H1 (cell line): ENCODE results near the gene CEP104. TPM values are rescaled to one million over a fixed set of nuclear protein-coding genes. Genes with fewer than 3 reads are reported as not detected.

Source experiments
- CTCF ChIA-PET: fragments of 300-600 bp; sonication (Branson Sonifier 250); formaldehyde crosslinking; loops from one replicate; lab custom pipeline; 2021; ENCODE audit not compliant: partially characterized antibody; lab: Charles Lee
- POLR2A ChIA-PET: fragments of 300-600 bp; sonication (Branson Sonifier 250); formaldehyde crosslinking; loops from one replicate; lab custom pipeline; 2021; ENCODE audit warnings: inconsistent platforms; ENCODE audit not compliant: partially characterized antibody; lab: Charles Lee
- DNase-seq, 2 experiments: peaks; one replicate each; pipeline versions ENCODE4 v3.0.0 to v3.0.0-alpha.2; 2010 to 2022; ENCODE audit warnings: low spot score in 2 of 2, low read depth in 1 of 2, mixed read lengths in 1 of 2
- FAIRE-seq: peaks from 2 replicates; lab custom pipeline; 2011; peaks lifted over from hg19 to GRCh38; lab: Jason Lieb, UNC
- H2AFZ ChIP-seq: 2 replicates; pipeline ENCODE4 v1.8.1; 2012; ENCODE audit warnings: low read length, inconsistent platforms
- H2AK5ac ChIP-seq: 2 replicates; pipeline ENCODE4 v1.6.1; 2013; ENCODE audit warnings: low read depth, low read length
- H2BK120ac ChIP-seq: replicated peaks from 2 replicates; pipeline ENCODE3; 2013; ENCODE audit warnings: low read depth, low read length, inconsistent platforms
- H2BK12ac ChIP-seq: 2 replicates; pipeline ENCODE4 v1.6.1; 2013; ENCODE audit warnings: low read depth, low read length
- H2BK15ac ChIP-seq: 2 replicates; pipeline ENCODE4 v1.6.1; 2013; ENCODE audit warnings: low read length
- H2BK20ac ChIP-seq: 2 replicates; pipeline ENCODE4 v1.6.1; 2013; ENCODE audit warnings: low read length
- H2BK5ac ChIP-seq: 2 replicates; pipeline ENCODE4 v1.6.1; 2013; ENCODE audit warnings: low read depth, low read length
- H3K14ac ChIP-seq: 2 replicates; pipeline ENCODE4 v1.6.1; 2013; ENCODE audit warnings: inconsistent platforms; ENCODE audit not compliant: insufficient read length
- H3K18ac ChIP-seq: 2 replicates; pipeline ENCODE4 v1.6.1; 2013; ENCODE audit warnings: low read length; ENCODE audit errors: extremely low read depth
- H3K23ac ChIP-seq: 2 replicates; pipeline ENCODE4 v1.6.1; 2013; ENCODE audit warnings: inconsistent platforms; ENCODE audit not compliant: insufficient read length
- H3K23me2 ChIP-seq: 2 replicates; pipeline ENCODE4 v1.6.1; 2013; ENCODE audit warnings: low read depth, low read length
- H3K27ac ChIP-seq: 2 replicates; pipeline ENCODE4 v1.6.1; 2011; ENCODE audit warnings: low read depth, low read length, inconsistent platforms
- H3K27me3 ChIP-seq, 4 experiments: replicated peaks in 1 of 4; 1 replicate in 1 of 4; 2 replicates in 3 of 4; pipeline versions ENCODE4 v1.6.1 to v1.8.1; 2011 to 2013; ENCODE audit warnings: low read length in 3 of 4, mild to moderate bottlenecking in 3 of 4, inconsistent platforms in 2 of 4, mixed read lengths in 2 of 4, moderate library complexity in 1 of 4; ENCODE audit not compliant: control insufficient read depth in 3 of 4, insufficient read depth in 3 of 4; ENCODE audit errors: extremely low read depth in 1 of 4
- H3K36me3 ChIP-seq, 4 experiments: 2 replicates each; pipeline versions ENCODE4 v1.6.1 to v1.8.1; 2011 to 2013; ENCODE audit warnings: mild to moderate bottlenecking in 4 of 4, low read length in 3 of 4, moderate library complexity in 2 of 4, control low read depth in 1 of 4, inconsistent platforms in 1 of 4; ENCODE audit not compliant: insufficient read depth in 4 of 4, control insufficient read depth in 2 of 4
- H3K4ac ChIP-seq: replicated peaks from 2 replicates; pipeline ENCODE3; 2013; ENCODE audit warnings: low read length, low read depth, mixed read lengths, inconsistent platforms; ENCODE audit not compliant: insufficient read length
- H3K4me1 ChIP-seq, 4 experiments: replicated peaks in 1 of 4; 1 replicate in 1 of 4; 2 replicates in 3 of 4; pipeline versions ENCODE4 v1.6.1 to v1.8.1; 2011 to 2013; ENCODE audit warnings: low read length in 3 of 4, inconsistent platforms in 2 of 4, mixed read lengths in 1 of 4; ENCODE audit not compliant: insufficient read depth in 4 of 4, control insufficient read depth in 3 of 4
- H3K4me2 ChIP-seq, 2 experiments: 2 replicates each; pipeline versions ENCODE4 v1.6.1 to v1.8.1; 2011 to 2013; ENCODE audit warnings: low read depth in 2 of 2, low read length in 2 of 2, control low read depth in 1 of 2, inconsistent platforms in 1 of 2, mild to moderate bottlenecking in 1 of 2; ENCODE audit not compliant: insufficient read depth in 1 of 2
- H3K4me3 ChIP-seq, 4 experiments: fragments of 200-600, 300-600 bp in 1 of 4; sonication (generic), shearing (Covaris generic), sonication (Bioruptor Twin) in 1 of 4; 2 replicates each; pipeline versions ENCODE4 v1.5.1 to v1.8.1; 2011 to 2016; ENCODE audit warnings: low read length in 4 of 4, low read depth in 3 of 4, control low read depth in 2 of 4, inconsistent platforms in 2 of 4, mild to moderate bottlenecking in 2 of 4, mixed read lengths in 1 of 4, moderate library complexity in 1 of 4; ENCODE audit not compliant: insufficient read depth in 2 of 4; ENCODE audit errors: extremely low read depth in 1 of 4
- H3K56ac ChIP-seq: replicated peaks from 2 replicates; pipeline ENCODE3; 2013; ENCODE audit warnings: low read depth, mild to moderate bottlenecking, mixed read lengths, low read length, inconsistent platforms; ENCODE audit not compliant: insufficient read length
- H3K79me1 ChIP-seq: 2 replicates; pipeline ENCODE4 v1.6.1; 2013; ENCODE audit warnings: low read depth, low read length, control low read depth
- H3K79me2 ChIP-seq, 2 experiments: 2 replicates each; pipeline versions ENCODE4 v1.6.1 to v1.8.1; 2012 to 2013; ENCODE audit warnings: low read length in 2 of 2, mild to moderate bottlenecking in 2 of 2, inconsistent platforms in 1 of 2; ENCODE audit not compliant: insufficient read depth in 2 of 2, control insufficient read depth in 1 of 2
- H3K9ac ChIP-seq, 4 experiments: replicated peaks in 1 of 4; 1 replicate in 1 of 4; 2 replicates in 3 of 4; pipeline versions ENCODE4 v1.6.1 to v1.8.1; 2011 to 2013; ENCODE audit warnings: low read depth in 3 of 4, low read length in 3 of 4, control low read depth in 2 of 4, mild to moderate bottlenecking in 2 of 4, moderate library complexity in 2 of 4, inconsistent platforms in 1 of 4; ENCODE audit errors: extremely low read depth in 1 of 4
- H3K9me3 ChIP-seq, 2 experiments: 2 replicates each; pipeline versions ENCODE4 v1.6.1 to v1.8.1; 2012 to 2013; ENCODE audit warnings: mild to moderate bottlenecking in 2 of 2, moderate library complexity in 2 of 2, control low read depth in 1 of 2, inconsistent platforms in 1 of 2, low read depth in 1 of 2, low read length in 1 of 2, mixed read lengths in 1 of 2; ENCODE audit not compliant: insufficient read depth in 2 of 2
- H4K20me1 ChIP-seq, 2 experiments: replicated peaks in 1 of 2; 2 replicates each; pipeline versions ENCODE3 to v1.8.1; 2011 to 2013; ENCODE audit warnings: inconsistent platforms in 2 of 2, low read length in 2 of 2, mild to moderate bottlenecking in 1 of 2; ENCODE audit not compliant: insufficient read depth in 2 of 2, control insufficient read depth in 1 of 2
- H4K5ac ChIP-seq: 2 replicates; pipeline ENCODE4 v1.6.1; 2013; ENCODE audit warnings: low read length, low read depth, mixed read lengths, inconsistent platforms; ENCODE audit not compliant: insufficient read length
- H4K8ac ChIP-seq: 2 replicates; pipeline ENCODE4 v1.8.0; 2013; ENCODE audit warnings: mild to moderate bottlenecking, moderate library complexity, low read length, inconsistent platforms; ENCODE audit not compliant: insufficient read depth; ENCODE audit errors: extremely low read depth
- H4K91ac ChIP-seq: replicated peaks from 2 replicates; pipeline ENCODE3; 2013; ENCODE audit warnings: low read length, mixed read lengths, inconsistent platforms; ENCODE audit not compliant: insufficient read length
- BCL11A ChIP-seq, 2 experiments: IDR thresholded peaks; one replicate each; pipeline ENCODE4 v1.6.1; 2011; ENCODE audit warnings: low read depth in 2 of 2, low read length in 2 of 2, mild to moderate bottlenecking in 2 of 2
- CEBPB ChIP-seq: IDR thresholded peaks from 2 replicates; pipeline ENCODE4 v1.6.1; 2012; ENCODE audit warnings: low read depth, low read length
- CREB1 ChIP-seq: IDR thresholded peaks from 2 replicates; pipeline ENCODE4 v1.6.1; 2012; ENCODE audit warnings: inconsistent platforms
- GABPA ChIP-seq: IDR thresholded peaks from 2 replicates; pipeline ENCODE4 v1.6.1; 2011; ENCODE audit warnings: mild to moderate bottlenecking, low read length, moderate library complexity, borderline replicate concordance; ENCODE audit not compliant: insufficient read depth
- SP2 ChIP-seq: IDR thresholded peaks from 2 replicates; pipeline ENCODE4 v1.6.1; 2012; ENCODE audit warnings: mild to moderate bottlenecking, low read length, inconsistent platforms
- TBP ChIP-seq: IDR thresholded peaks from 2 replicates; pipeline ENCODE4 v1.6.1; 2011; ENCODE audit warnings: low read depth, low read length, improper control_type of control experiment
- WGBS, 2 experiments: shearing (Covaris generic) in 1 of 2; methylation state at CpG; one replicate each; pipeline versions ENCODE4 v1.1.6 to v1.1.7; 2013 to 2015; ENCODE audit warnings: low lambda C conversion rate in 2 of 2, mixed read lengths in 2 of 2, inconsistent platforms in 1 of 2, low coverage in 1 of 2, missing lambda C conversion rate in 1 of 2; ENCODE audit not compliant: insufficient replicate concordance in 2 of 2, insufficient coverage in 1 of 2, insufficient read length in 1 of 2; ENCODE audit errors: extremely low coverage in 1 of 2, missing lambda C conversion rate in 1 of 2; 5-methylcytosine and 5-hydroxymethylcytosine counted together
- polyA plus RNA-seq, 7 experiments: library from polyadenylated mRNA; depleted of rRNA in 3 of 7; stranded (reverse) in 5 of 7; unstranded in 2 of 7; fragments of >200 nt in 5 of 7; fragments of 200-250 nt in 2 of 7; gene quantifications; 1 replicate in 5 of 7; 2 replicates in 1 of 7; 4 replicates in 1 of 7; pipeline versions ENCODE4 v1.2.1 to v1.2.3, GENCODE V29; 2011 to 2013; ENCODE audit warnings: missing spikeins in 2 of 7, mixed read lengths in 2 of 7
- total RNA-seq: library from RNA; stranded (reverse); fragmentation: NEBNext Ultra II Directional; extraction: Animal tissue kit (Norgen Biotek cat#: 25700); gene quantifications from 2 replicates; pipeline ENCODE4 v1.2.1, GENCODE V29; 2021

Gene CEP104
- total and polyA plus RNA-seq, 2 of the 8 experiments (the other 6 are each of a cell fraction or from before 2014, with no cell fraction given): 8.0 to 43.9 TPM

- TF ChIP-seq GABPA: no peak
- TF ChIP-seq CEBPB: no peak
- no peak for TF ChIP-seq BCL11A (IDR thresholded peaks at IDR 0.05; ENCODE audit: low read depth in 2 of 2, low read length in 2 of 2)
- TF ChIP-seq TBP: no peak
- no peak for TF ChIP-seq CREB1
- TF ChIP-seq SP2: no peak
- H3K14ac ChIP-seq: no peak overlapping the region
- no peak overlapping the region for H3K23ac ChIP-seq
- H3K4me1 ChIP-seq: no peaks in the 10 kb centered on the region
- no peak overlapping the region for H3K4ac ChIP-seq
- no peak overlapping the region for H2BK120ac ChIP-seq
- no peak overlapping the region for H4K5ac ChIP-seq
- H2AK5ac ChIP-seq: no peak overlapping the region
- POLR2A ChIA-PET: no interaction called here
- WGBS, 2 experiments: 90% methylated on average over 14 of the region's 14 CpGs; no CpG with 5 or more reads in 1 of the 2 experiments
- no peaks in the 10 kb centered on the region for H3K23me2 ChIP-seq
- no peak overlapping the region for H4K8ac ChIP-seq
- H3K4me3 ChIP-seq: no peak overlapping the region
- H2BK12ac ChIP-seq: no peak overlapping the region
- peaks cover 2% of the 10 kb centered on the region for H3K79me1 ChIP-seq
- peaks cover 3 to 17% of the 10 kb centered on the region in 2 experiments; a peak in 3 of 4 replicates for H3K79me2 ChIP-seq
- no peak overlapping the region for H2AFZ ChIP-seq
- H2BK5ac ChIP-seq: no peak overlapping the region
- H4K91ac ChIP-seq: no peak overlapping the region
- no peak overlapping the region for H3K56ac ChIP-seq
- no peak overlapping the region for H2BK15ac ChIP-seq
- H4K20me1 ChIP-seq: peaks cover 6 to 11% of the 10 kb centered on the region in 2 experiments
- FAIRE-seq (no peak), DNase-seq (no peak)
- H3K18ac ChIP-seq: no peak overlapping the region
- H3K9me3 ChIP-seq: no peaks in the 10 kb centered on the region
- H3K36me3 ChIP-seq: peaks cover 14 to 21% (median 18%) of the 10 kb centered on the region in 4 experiments; a peak in 6 of 8 replicates
- no peak overlapping the region for H3K4me2 ChIP-seq
- no peak overlapping the region for H3K9ac ChIP-seq
- no peak overlapping the region for H2BK20ac ChIP-seq
- no peaks in the 10 kb centered on the region for H3K27me3 ChIP-seq
- CTCF ChIA-PET: interaction anchor here (1.6 to 2.1 kb wide), 2 partner anchors 9 to 163 kb away, joined by 3 to 4 read pairs; no protein-coding TSS in a partner anchor
- no peak overlapping the region for H3K27ac ChIP-seq
Observed at GRCh38 chr1:3889936-3890335, 32.9 kb upstream of the CEP104 start.
